ENCODE data around the gene ADAMTS17.
"Not testable (repeated sequence)": the region's sequence is repeated elsewhere in the genome, so short reads cannot be mapped to it uniquely, and the experiment has no call there.

The ADAMTS17 gene

DNA sequence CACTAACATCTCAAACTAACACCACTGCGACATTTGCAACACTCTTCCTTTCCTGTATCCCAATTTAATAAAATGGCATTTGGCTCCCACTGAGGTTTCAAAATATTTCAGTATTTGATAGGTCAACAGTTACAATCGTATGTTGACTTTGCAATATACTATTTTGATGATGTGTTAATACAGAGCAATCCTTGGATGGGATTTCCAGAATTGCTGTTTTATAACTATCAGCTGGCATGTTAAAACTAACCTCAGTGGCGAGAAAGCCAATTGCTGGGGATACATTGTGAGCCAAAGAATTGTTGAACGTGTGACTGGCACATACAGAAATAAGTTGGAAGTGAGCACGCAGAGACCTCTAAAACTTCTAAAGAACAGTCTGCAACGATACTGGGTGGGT lies 382.4 kb downstream of the ADAMTS17 start:
- no peak for DNase-seq

DNA sequence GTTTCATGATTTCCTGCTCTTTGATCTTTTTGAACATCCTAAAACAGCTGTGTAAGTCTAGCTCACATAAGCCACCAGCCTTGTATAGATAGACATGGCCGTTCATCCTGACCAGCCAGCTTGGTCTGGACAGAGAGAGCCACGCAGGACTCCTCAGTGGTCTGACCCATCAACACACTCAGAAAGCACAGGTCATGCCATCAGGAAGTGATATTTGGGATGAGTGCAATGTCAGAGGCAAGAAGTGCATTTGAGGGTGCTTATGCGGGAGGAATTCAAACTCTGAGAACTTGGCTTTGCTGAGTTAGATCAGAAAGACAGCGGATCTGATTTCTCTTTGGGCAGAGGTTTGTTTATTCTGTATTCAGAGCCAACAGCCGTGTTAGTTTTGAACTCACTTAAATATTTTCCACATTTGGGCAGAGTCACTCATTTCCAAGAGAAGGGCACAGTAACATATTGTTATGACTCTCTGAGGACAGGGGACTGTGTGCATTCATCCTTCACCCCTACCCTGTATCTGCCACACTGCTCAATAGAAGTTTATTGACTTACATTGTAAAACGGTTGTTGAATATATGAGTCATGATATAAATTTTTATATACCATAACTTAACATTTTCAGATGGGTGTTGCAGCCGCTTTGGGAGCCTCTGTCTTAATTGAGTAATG lies 383.2 kb downstream of the ADAMTS17 start:
- no peak for DNase-seq

GRCh38 chr15:99957642-99958013 lies 384.1 kb downstream of the ADAMTS17 start:
- no peak for DNase-seq

DNA sequence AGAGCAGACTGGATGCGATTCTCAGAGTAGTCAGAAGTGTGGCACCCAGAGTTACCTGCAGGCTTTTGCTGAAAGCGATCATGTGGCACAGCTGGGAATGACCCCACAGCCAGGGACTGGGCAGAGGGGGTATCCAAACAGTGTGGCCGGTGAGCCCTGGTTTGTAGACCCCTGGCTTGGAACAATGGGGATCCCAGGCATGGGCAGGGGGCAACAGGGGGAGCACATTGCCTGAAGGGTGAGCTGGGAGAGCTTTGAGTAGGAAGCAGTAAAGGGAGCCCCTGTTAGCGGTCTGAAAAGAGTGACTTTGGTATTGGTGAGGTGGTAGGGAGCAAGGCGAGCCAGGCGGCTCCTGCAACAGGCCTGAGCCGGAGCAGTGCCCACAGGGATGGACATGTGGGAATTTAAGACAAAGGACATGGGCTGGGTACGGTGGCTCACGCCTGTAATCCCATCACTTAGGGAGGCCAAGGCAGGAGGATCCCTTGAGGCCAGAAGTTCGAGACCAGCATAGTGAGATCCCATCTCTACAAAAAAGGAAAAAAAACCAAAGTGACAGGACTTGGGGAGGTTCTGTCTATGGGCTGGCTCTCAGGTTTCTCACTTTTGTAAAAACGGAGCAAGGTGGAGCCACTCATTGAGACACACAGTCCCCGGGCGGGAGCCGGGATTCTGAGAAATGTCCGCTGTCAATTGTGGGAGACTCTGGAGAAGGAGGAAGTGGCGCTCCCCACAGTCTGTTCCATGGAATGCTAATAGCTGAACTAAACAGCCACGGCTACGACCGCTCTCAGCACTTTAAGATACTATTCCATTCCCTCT lies 384.7 kb downstream of the ADAMTS17 start:
- DNase-seq: no peak

- no peak for DNase-seq
These were observed 385.6 kb downstream of the ADAMTS17 start for GRCh38 chr15:99956022-99956775.

GRCh38 chr15:99955532-99955931 lies 386.2 kb downstream of the ADAMTS17 start:
- DNase-seq: no peak

GRCh38 chr15:99955181-99955525 lies 386.6 kb downstream of the ADAMTS17 start:
- DNase-seq: no peak

GRCh38 chr15:99954361-99955180 lies 387.2 kb downstream of the ADAMTS17 start:
- DNase-seq: no peak

DNA sequence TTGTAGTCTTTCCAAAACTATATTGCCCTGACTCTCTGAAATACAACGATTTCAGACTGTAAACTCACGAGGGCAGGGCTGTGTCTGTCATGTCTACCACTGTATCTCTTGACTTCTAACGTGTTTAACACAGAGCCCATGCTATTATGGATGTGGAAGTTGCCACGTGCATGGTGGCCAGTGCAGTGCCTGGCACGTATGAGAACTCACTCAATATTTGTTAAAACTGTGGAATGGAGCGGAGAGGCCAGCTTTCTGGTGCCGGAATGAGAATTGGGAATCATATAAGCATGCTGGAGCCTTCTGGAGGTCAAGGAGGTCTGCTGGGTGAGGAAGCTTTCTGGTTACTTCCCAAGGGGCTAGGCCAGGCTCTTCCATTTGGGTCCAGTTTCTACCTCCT lies 387.9 kb downstream of the ADAMTS17 start:
- no peak for DNase-seq

DNA sequence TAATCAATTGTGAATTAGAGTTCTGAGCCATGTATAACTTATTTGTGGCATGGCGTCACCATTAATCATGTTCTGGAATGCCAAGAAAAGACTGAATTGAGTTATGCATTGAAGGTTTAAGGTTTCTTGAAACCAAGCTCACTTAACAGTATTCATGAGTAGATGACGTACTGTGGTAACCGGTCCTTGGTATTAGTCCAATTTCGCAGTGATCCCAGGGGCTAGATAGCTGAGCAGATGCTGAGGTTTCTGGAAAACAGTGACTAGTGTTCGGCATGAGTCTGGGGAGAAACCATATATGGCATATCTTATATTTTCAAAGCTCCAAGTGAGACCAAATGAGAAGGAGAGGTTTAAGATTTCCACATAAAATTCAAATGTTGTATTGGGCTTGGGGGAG lies 390.3 kb downstream of the ADAMTS17 start:
- DNase-seq: no peak

DNA sequence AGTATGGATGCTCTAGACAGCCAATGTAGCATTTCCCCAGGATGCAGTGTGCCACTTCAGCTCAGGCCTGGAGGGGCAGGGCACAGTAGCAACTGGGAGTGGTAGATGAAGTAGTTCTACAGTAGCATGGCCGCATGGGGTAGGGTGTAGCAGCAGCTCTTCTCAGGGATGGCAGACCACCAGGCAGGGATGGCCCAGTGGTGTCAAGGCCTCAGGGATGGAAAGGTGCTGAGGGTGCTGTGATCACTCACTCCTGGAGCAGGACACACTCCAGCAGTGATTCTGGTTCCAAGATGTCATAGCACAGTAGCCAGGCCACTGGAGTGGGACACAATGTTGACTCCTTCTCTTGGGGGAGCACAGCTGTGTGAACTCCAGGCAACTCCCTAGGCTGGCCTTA lies 397.6 kb downstream of the ADAMTS17 start:
- DNase-seq: no peak

- no peak for DNase-seq
These were observed 398.3 kb downstream of the ADAMTS17 start for GRCh38 chr15:99943466-99943865.

DNA sequence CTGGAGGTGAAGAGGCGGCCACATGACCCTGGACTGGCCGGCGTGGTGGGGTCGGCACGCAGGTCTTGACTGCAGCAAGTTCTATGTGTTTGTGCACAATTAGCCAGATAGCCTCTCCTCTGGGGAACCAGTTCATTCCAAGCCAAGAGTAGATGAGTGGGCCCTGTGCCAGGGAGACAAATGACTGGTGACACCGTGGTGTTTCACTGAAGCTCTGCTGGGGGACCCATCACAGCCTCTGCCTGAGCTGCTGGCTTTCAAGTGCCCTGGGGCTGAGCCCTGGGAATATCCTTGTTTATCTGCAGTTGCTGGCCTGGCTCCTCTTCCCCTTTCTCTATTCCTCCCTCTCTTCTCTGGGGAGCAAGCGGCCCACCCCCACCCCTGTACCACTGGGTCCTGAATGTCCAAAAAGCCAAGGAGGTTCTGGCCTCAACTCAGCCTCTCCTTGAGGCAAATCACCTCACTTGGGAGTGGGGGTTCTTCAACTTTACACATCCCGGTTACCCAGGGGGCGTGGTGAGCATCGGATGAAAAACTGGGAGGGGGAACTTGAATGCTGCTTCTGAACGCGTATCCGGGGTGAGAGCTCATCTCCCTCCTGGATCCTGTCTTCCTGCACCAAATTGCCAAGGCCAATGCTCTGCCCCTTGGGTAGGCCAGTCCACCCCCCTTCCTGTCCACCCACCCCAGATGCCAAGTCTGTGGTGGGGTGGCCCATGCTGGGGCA lies 408.9 kb downstream of the ADAMTS17 start:
- DNase-seq: no peak

GRCh38 chr15:99931703-99932603 lies 409.8 kb downstream of the ADAMTS17 start:
- DNase-seq: no peak

DNA sequence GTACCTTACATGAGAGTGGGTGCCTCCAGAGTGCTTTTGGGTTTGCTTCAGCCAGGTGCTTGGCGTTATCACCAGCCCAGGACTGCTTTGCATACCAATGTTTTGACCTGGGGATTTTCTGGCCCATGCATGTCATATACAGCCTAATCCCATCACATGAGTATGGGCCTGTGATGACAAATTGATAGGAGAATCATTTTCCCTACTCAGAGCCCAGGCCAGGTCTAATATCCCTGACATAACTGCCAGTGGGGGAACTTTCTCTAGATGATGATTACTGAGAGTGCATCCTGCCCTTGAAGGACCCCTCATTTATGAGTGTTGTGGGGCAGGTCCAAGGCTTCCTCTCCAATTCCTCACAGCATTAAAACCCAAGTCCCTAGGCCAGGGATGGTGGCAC lies 411.1 kb downstream of the ADAMTS17 start:
- DNase-seq: no peak

DNA sequence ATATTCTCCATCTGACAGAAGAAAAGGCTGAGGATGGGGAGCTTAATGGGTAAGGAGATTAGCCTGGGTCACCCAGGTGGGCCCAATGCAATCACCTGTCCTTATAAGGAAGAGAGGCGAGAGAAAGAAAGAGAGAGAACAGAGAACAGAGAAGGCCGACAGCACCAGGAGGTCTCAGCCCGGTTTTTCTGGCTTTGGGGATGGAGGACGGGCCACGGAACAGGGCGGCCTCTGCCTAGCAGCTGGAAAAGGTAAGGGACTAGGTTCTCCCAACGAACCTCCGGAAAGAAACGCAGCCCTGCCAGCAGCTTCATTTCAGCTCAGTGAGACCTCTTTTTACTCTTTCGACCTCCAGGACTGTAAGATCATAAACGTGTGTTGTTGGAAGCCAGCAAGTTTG lies 412.5 kb downstream of the ADAMTS17 start:
- no peak for DNase-seq

DNA sequence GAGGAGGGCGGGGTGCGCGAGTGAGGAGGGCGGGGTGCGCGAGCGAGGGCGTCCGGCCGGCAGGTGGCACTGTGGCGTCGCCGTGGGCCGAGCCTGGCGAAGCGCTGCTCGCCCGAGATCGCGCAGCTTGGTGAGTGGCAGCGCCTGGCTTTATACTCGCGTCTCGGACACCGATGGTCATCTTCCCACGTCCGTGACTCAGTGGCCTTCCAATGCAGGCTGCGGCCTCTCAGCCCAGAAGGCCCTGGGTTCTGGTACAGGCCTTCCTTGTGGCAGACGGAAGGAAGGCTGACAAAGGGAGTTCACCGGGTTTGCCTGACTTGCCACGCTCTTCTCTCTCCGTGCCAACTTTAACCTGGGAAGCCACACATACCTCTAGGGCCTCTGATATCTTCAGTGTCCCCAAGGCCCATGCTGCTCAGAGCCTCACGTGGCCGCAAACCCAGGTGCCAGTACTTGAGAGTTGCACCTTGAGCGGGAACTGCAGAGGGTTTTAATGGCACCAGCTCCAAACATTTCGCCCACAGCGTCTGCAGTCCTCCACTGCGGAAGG lies 413.3 kb downstream of the ADAMTS17 start:
- peak; percentile 87 for DNase-seq

- DNase-seq: not testable (repeated sequence)
These were observed 415.2 kb downstream of the ADAMTS17 start for GRCh38 chr15:99926532-99926931.

DNA sequence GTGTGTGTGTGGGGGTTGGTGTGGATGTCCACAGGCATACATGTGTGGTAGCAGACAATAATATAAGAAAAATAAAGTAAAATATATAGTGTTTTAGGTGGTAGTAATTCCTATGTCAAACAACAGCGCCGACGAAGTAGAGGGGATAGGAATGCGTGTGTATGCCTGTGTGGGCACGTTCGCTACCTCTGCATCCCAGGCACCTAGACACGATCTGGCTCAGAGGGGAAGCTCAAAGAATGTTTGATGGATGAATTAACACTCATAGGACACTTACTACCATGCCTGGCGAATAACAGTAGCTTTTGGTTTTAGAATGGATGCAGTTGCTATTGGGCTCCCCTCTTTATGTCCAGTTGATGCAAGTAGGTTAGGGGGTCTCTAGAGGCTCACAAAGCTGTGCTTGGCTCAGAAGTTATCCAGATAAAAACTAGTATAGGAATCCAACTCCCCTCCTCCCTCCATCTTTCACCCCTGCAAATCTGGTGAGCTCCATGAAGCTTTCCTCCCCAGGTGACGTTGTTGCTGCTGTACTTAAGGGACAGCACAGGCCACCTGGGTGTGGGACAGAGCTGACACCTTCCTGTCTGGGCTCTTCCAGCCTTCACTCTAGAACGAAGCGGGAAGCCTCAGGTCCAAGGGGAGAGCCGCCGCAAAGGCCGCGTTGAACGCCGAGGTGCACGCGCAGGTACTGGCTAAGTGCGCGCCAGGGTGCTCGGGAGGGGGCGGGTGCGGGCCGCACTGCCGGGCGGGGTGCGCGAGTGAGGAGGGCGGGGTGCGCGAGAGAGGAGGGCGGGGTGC lies 415.9 kb downstream of the ADAMTS17 start:
- DNase-seq: peak; percentile 85

DNA sequence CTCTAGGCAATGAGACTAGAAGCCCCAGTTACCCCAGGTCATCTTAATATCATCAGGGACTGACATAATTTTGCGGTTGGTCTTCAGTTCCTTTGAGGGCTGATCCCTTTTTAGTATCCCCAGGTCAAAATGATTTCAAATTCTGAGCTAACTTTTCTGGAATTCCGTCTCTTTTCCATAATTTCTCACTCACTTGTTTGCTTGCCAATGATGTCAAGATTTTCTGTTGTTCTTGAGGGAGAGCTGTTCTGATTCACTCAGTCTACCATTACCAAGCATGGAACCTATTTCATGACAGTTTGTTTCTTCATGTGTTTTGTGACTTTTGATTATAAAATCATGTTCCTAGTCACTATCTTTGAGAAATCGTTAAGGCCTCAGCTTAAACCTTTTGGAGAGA lies 418.1 kb downstream of the ADAMTS17 start:
- no peak for DNase-seq
